Psoas muscle (tissue), 8 donors: Measurements from ENCODE around the gene ACKR3. TPM values are rescaled to one million over a fixed set of nuclear protein-coding genes. Genes with fewer than 3 reads are reported as not detected.

ENCODE experiments used
- ATAC-seq, 4 donors: fragments of 200-7000 bp; cut with Tn5 transposase; one replicate each; pipeline ENCODE4 v1.9.1; 2020; ENCODE audit warnings: moderate library complexity in 3 of 4, mild to moderate bottlenecking in 2 of 4
- DNase-seq, 2 donors: peaks; one replicate each; pipeline ENCODE4 v3.0.0-alpha.2; 2020
- H3K27ac ChIP-seq: fragments of 200-600 bp; one replicate; pipeline ENCODE4 v1.8.0; 2022
- H3K27me3 ChIP-seq, 3 donors: fragments of 200-600 bp in 1 of 3; one replicate each; pipeline versions ENCODE4 v1.6.1 to v1.8.0; 2013 to 2022; ENCODE audit warnings: low read length in 2 of 3, mild to moderate bottlenecking in 2 of 3, moderate library complexity in 1 of 3; ENCODE audit not compliant: insufficient read depth in 3 of 3
- H3K36me3 ChIP-seq, 2 donors: fragments of 200-600 bp in 1 of 2; one replicate each; pipeline versions ENCODE4 v1.6.1 to v1.8.0; 2013 to 2022; ENCODE audit warnings: low read depth in 1 of 2, mild to moderate bottlenecking in 1 of 2, moderate library complexity in 1 of 2; ENCODE audit not compliant: insufficient read depth in 1 of 2
- H3K4me1 ChIP-seq: fragments of 200-600 bp; one replicate; pipeline ENCODE4 v1.8.0; 2022
- H3K4me3 ChIP-seq: fragments of 200-600 bp; one replicate; pipeline ENCODE4 v1.8.0; 2022; ENCODE audit warnings: mild to moderate bottlenecking
- H3K9me3 ChIP-seq: fragments of 200-600 bp; one replicate; pipeline ENCODE4 v1.8.0; 2022
- WGBS, 3 donors: extraction: QIAGEN DNeasy Blood & Tissue Kit; methylation state at CpG; one replicate each; pipeline versions ENCODE4 v1.1.6 to v1.1.7; 2013; 5-methylcytosine and 5-hydroxymethylcytosine counted together
- intact Hi-C, 2 donors: fragments of 100-400 bp; cut with DNase I; formaldehyde crosslinking; loops; one replicate each; pipeline versions ENCODE4 v1.11.0 to v1.14.2; 2022
- polyA plus RNA-seq, 3 donors: library from polyadenylated mRNA; stranded (reverse); fragments of 200-250 nt; gene quantifications; one replicate each; pipeline ENCODE4 v1.2.3, GENCODE V29; 2013
- total RNA-seq, 4 donors: library from RNA; stranded (reverse); fragmentation: NEBNext Ultra II Directional in 2 of 4; extraction: Animal tissue kit (Norgen Biotek cat#: 25700) in 2 of 4; gene quantifications; one replicate each; pipeline versions ENCODE4 v1.2.1 to v1.2.4, GENCODE V29; 2021 to 2023
- TF ChIP-seq, protein P1 (sequence below): fragments of 200-600 bp; IDR thresholded peaks from one replicate; pipeline ENCODE4 v1.8.0; 2022; ENCODE audit warnings: antibody characterized with exemption
- donor health status: healthy with polysubstance abuse.
- donor health status: DM: no; HTN: no; CAD: no; lungs with moderate emphysema.
- donor health status: Bipolar disorder and iron deficiency.
- donor health status: healthy.
- donor health status: DM: yes; HTN: yes; CAD: no.
- donor health status: DM: no; HTN: no; CAD: no.
- donor health status: DM: no; HTN: no; CAD: no.
- donor health status: DM: yes; HTN: yes; CAD: no.

ACKR3 gene
- total and polyA plus RNA-seq, 7 donors, result 7.8 to 25.3 (median 14.7) TPM

GRCh38 chr2:236603361-236604015 lies 33.9 kb downstream of the ACKR3 start:
- no peak overlapping the region for H3K27ac ChIP-seq
- intact Hi-C loops, result no loop called here
- 88 to 92% (median 89%) methylated on average over 15 of the region's 15 CpGs for WGBS, 3 donors
- H3K4me1 ChIP-seq, result no peaks in the 10 kb centered on the region
- no peaks in the 10 kb centered on the region for H3K9me3 ChIP-seq
- TF ChIP-seq, protein P1, sequence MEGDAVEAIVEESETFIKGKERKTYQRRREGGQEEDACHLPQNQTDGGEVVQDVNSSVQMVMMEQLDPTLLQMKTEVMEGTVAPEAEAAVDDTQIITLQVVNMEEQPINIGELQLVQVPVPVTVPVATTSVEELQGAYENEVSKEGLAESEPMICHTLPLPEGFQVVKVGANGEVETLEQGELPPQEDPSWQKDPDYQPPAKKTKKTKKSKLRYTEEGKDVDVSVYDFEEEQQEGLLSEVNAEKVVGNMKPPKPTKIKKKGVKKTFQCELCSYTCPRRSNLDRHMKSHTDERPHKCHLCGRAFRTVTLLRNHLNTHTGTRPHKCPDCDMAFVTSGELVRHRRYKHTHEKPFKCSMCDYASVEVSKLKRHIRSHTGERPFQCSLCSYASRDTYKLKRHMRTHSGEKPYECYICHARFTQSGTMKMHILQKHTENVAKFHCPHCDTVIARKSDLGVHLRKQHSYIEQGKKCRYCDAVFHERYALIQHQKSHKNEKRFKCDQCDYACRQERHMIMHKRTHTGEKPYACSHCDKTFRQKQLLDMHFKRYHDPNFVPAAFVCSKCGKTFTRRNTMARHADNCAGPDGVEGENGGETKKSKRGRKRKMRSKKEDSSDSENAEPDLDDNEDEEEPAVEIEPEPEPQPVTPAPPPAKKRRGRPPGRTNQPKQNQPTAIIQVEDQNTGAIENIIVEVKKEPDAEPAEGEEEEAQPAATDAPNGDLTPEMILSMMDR, result no peak
- no peak for ATAC-seq
- no peak overlapping the region for H3K4me3 ChIP-seq
- H3K27me3 ChIP-seq, result no peaks in the 10 kb centered on the region
- no peaks in the 10 kb centered on the region for H3K36me3 ChIP-seq
- no peak for DNase-seq

- Histone ChIP-seq H3K36me3 (no peaks in the 10 kb centered on the region), H3K9me3 (no peaks in the 10 kb centered on the region), H3K4me3 (no peak overlapping the region), H3K27me3 (no peaks in the 10 kb centered on the region), H3K27ac (no peak overlapping the region), H3K4me1 (no peaks in the 10 kb centered on the region)
- intact Hi-C loops, result no loop called here
- ATAC-seq, result no peak
- WGBS, 3 donors, result 84 to 89% (median 86%) methylated on average over 20 of the region's 20 CpGs
- no peak for DNase-seq
- TF ChIP-seq, protein P1, result no peak
Measured at GRCh38 chr2:236604575-236605344, 35.1 kb downstream of the ACKR3 start.

- Histone ChIP-seq H3K9me3 (no peaks in the 10 kb centered on the region), H3K36me3 (no peaks in the 10 kb centered on the region), H3K4me3 (no peak overlapping the region), H3K27ac (no peak overlapping the region), H3K27me3 (no peaks in the 10 kb centered on the region), H3K4me1 (no peaks in the 10 kb centered on the region)
- DNase-seq, result no peak
- no peak for ATAC-seq
- 88 to 95% (median 94%) methylated on average over 13 of the region's 13 CpGs for WGBS, 3 donors
- intact Hi-C loops, result no loop called here
- TF ChIP-seq, protein P1, result no peak
Measured at GRCh38 chr2:236605345-236605734, 35.7 kb downstream of the ACKR3 start.

DNA sequence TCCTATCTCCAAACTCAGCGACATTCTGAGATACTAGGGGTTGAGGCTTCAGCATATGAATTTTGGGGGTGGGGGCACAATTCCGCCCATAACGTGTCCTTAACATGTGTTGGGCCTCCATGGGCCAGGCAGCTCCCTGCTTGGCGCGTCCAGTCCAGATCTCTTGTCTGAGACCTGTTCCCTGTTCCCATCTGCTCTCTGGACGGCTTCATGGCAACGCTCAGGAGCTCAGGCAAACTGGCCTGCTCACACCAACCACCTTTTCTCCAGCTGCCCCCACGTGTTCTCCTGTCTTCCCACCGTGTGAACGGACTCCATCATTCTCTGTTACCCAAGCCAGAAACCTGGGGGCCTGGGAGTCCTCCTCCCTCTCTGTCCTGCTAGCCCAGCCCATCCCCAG lies 36.4 kb downstream of the ACKR3 start:
- ATAC-seq, result no peak
- Histone ChIP-seq H3K9me3 (no peaks in the 10 kb centered on the region), H3K4me1 (no peaks in the 10 kb centered on the region), H3K36me3 (no peaks in the 10 kb centered on the region), H3K27me3 (no peaks in the 10 kb centered on the region), H3K4me3 (no peak overlapping the region), H3K27ac (no peak overlapping the region)
- DNase-seq, result no peak
- TF ChIP-seq, protein P1, result no peak
- intact Hi-C loops, result no loop called here
- WGBS, 3 donors, result 96 to 97% (median 96%) methylated on average over 10 of the region's 10 CpGs
